ENCODE measurements around the gene IFI27L2. TPM values are rescaled to one million over a fixed set of nuclear protein-coding genes. Genes with fewer than 3 reads are reported as not detected.

The IFI27L2 gene
- polyA plus RNA-seq, 1 of the 3 experiments (the other 2 are of a cell fraction): 200 TPM

- Histone ChIP-seq H3K4me3 (ENCODE audit: low read depth in 2 of 2, low read length in 1 of 2) (no peak overlapping the region), H3K36me3 (replicated peaks in 1 of 2; ENCODE audit: control insufficient read depth in 1 of 2, insufficient read depth in 2 of 2, low read length in 1 of 2) (no peaks in the 10 kb centered on the region), H3K4me1 (ENCODE audit: control insufficient read depth in 1 of 2, insufficient read depth in 2 of 2, low read depth in 1 of 2, low read length in 1 of 2) (peaks cover 0 to 3% of the 10 kb centered on the region in 2 experiments; a peak in 2 of 4 replicates), H3K4me2 (no peak overlapping the region), H3K9me3 (no peaks in the 10 kb centered on the region), H4K20me1 (ENCODE audit: insufficient read depth) (no peaks in the 10 kb centered on the region), H3K27ac (ENCODE audit: low read depth in 2 of 2, low read length in 1 of 2) (no peak overlapping the region), H3K27me3 (ENCODE audit: insufficient read depth) (no peaks in the 10 kb centered on the region), H3K9ac (no peak overlapping the region), H3F3A (replicated peaks; ENCODE audit: insufficient read depth) (peaks cover 6% of the 10 kb centered on the region), H2AFZ (ENCODE audit: low read depth) (no peak overlapping the region), H3K9me2 (no peaks in the 10 kb centered on the region), H3K79me2 (ENCODE audit: insufficient read depth) (no peaks in the 10 kb centered on the region)
- WGBS (ENCODE audit: low lambda C conversion rate): 79% methylated on average over 4 of the region's 4 CpGs
- TF ChIP-seq CHD2 (IDR thresholded peaks at IDR 0.05; ENCODE audit: low read length, partially characterized antibody) (no peak), GATA2 (CRISPR knock-in tag; IDR thresholded peaks at IDR 0.05) (no peak), FOXJ3 (CRISPR knock-in tag; IDR thresholded peaks at IDR 0.05) (no peak), JUND (IDR thresholded peaks at IDR 0.05) (no peak), IRF3 (IDR thresholded peaks at IDR 0.05; ENCODE audit: low read depth, low read length) (no peak), TCF12 (IDR thresholded peaks at IDR 0.05) (no peak), CTCF (IDR thresholded peaks at IDR 0.05) (no peak), SIN3A (IDR thresholded peaks at IDR 0.05; ENCODE audit: borderline replicate concordance, low read depth, low read length) (no peak), ELF1 (IDR thresholded peaks at IDR 0.05) (no peak), GABPA (IDR thresholded peaks at IDR 0.05; ENCODE audit: low read depth) (no peak), FOSL2 (IDR thresholded peaks at IDR 0.05; ENCODE audit: borderline replicate concordance, low read depth) (no peak), USF2 (IDR thresholded peaks at IDR 0.05; ENCODE audit: borderline replicate concordance, low read depth, low read length) (no peak), USF1 (IDR thresholded peaks at IDR 0.05; ENCODE audit: borderline replicate concordance, low read depth) (no peak), POLR2AphosphoS5 (IDR thresholded peaks at IDR 0.05; ENCODE audit: low read depth, low read length) (no peak), RFX5 (IDR thresholded peaks at IDR 0.05; ENCODE audit: low read length) (no peak), EZH2phosphoT487 (IDR thresholded peaks at IDR 0.05; ENCODE audit: borderline replicate concordance, low read depth) (no peak)
- TF ChIP-seq, protein P1, sequence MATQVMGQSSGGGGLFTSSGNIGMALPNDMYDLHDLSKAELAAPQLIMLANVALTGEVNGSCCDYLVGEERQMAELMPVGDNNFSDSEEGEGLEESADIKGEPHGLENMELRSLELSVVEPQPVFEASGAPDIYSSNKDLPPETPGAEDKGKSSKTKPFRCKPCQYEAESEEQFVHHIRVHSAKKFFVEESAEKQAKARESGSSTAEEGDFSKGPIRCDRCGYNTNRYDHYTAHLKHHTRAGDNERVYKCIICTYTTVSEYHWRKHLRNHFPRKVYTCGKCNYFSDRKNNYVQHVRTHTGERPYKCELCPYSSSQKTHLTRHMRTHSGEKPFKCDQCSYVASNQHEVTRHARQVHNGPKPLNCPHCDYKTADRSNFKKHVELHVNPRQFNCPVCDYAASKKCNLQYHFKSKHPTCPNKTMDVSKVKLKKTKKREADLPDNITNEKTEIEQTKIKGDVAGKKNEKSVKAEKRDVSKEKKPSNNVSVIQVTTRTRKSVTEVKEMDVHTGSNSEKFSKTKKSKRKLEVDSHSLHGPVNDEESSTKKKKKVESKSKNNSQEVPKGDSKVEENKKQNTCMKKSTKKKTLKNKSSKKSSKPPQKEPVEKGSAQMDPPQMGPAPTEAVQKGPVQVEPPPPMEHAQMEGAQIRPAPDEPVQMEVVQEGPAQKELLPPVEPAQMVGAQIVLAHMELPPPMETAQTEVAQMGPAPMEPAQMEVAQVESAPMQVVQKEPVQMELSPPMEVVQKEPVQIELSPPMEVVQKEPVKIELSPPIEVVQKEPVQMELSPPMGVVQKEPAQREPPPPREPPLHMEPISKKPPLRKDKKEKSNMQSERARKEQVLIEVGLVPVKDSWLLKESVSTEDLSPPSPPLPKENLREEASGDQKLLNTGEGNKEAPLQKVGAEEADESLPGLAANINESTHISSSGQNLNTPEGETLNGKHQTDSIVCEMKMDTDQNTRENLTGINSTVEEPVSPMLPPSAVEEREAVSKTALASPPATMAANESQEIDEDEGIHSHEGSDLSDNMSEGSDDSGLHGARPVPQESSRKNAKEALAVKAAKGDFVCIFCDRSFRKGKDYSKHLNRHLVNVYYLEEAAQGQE (IDR thresholded peaks at IDR 0.05; ENCODE audit: low read depth, low read length): no peak
- POLR2A ChIA-PET: no interaction called here
- CTCF ChIA-PET: interaction anchor here (0.6 to 5.2 kb wide), 5 partner anchors 10 to 107 kb away, joined by 3 to 100 read pairs (median 23); no protein-coding TSS in a partner anchor
- no peak for DNase-seq
These were observed 6.1 kb upstream of the IFI27L2 start for GRCh38 chr14:94135476-94135875.
